Erythroblast (primary cell): ENCODE measurements around the gene CHID1.

Experiments used
- DNase-seq, 2 experiments: peaks; one replicate each; lab custom pipeline; 2025; lab: John Stamatoyannopoulos, UW
- GATA1 ChIP-seq: IDR thresholded peaks from 2 replicates; pipeline ENCODE4 v1.6.1; 2011; ENCODE audit warnings: low read depth, mild to moderate bottlenecking, control low read depth, low read length, moderate library complexity
- POLR2A ChIP-seq: IDR thresholded peaks from 2 replicates; pipeline ENCODE4 v1.6.1; 2011; ENCODE audit warnings: mild to moderate bottlenecking, low read length

CHID1 gene

GRCh38 chr11:875769-876301 is 34.8 kb downstream of the CHID1 start:
- DNase-seq = peak; percentile 90 to 96
- no peak for TF ChIP-seq GATA1
- TF ChIP-seq POLR2A = peak; percentile 56

- no peak for TF ChIP-seq GATA1
- TF ChIP-seq POLR2A = no peak
- DNase-seq = no peak
Observed at GRCh38 chr11:875203-875602, 35.4 kb downstream of the CHID1 start.

DNA sequence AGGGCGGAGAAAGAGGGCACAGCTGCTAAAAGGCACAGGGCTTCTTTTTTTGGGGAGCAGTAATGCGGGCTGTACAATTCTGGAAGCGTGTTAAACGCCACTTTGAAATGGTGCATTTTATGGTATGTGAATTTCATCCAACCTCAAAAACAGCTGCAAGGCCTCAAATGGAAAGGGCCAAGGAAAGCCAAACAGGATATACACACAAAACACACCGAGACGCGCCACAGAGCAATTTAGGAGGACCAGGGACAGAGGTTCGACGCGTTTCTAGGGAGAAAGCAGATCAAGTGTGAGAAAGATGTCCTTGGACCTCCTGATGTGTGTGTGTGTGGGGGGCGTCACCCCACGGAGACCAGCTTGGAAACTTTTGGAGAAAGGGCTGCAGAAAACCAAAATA is 36.9 kb downstream of the CHID1 start:
- no peak for DNase-seq
- TF ChIP-seq GATA1 (no peak), POLR2A (no peak)

DNA sequence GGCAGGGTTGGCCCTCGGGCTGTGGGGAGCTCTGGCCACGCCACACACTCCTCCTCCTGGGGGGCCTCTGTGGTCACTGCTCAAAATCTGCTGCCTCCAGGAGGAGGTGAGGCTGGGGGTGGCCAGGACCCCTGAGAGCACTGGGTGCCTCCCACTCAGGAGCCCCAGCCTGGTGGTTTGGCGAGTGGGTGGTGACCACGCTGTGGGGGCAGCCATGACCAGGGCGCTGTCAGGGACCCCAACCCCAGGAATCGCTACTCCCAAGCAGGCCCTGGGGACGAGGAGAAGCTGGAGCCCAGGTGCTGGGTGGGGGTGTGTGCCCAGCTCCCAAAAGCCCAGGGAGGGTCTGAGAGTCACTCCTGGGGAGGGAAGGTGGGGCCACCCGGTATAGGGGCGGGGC is 37.8 kb downstream of the CHID1 start:
- TF ChIP-seq GATA1 = no peak
- TF ChIP-seq POLR2A = no peak

DNA sequence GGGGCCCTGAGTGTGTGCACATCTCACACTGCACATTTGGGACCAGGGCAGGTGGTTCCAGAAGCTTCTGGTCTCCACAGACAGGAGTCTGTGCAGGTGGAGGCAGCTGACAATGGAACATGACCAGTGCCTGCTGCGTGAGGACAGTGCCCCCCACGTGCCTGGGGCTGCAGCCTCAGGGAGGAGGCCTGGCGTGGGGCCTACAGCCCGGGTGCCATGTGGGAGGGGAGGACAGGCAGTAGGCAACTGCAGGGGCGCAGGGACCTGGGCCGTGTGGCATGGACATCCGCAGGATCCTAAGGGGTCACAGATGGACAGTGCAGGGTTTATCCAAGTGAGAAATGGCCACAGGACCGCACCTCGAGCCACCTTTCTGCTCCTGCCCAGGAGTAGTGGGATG is 39.1 kb downstream of the CHID1 start:
- no peak for TF ChIP-seq POLR2A
- no peak for TF ChIP-seq GATA1
- no peak for DNase-seq

More for the DNA sequence above, 37.8 kb downstream of the CHID1 start:
- no peak for DNase-seq

- no peak for DNase-seq
- TF ChIP-seq GATA1 (no peak), POLR2A (no peak)
Observed at GRCh38 chr11:870418-870817, 40.2 kb downstream of the CHID1 start.

GRCh38 chr11:870127-870413 is 40.5 kb downstream of the CHID1 start:
- TF ChIP-seq GATA1 (no peak), POLR2A (no peak)
- DNase-seq = no peak

DNA sequence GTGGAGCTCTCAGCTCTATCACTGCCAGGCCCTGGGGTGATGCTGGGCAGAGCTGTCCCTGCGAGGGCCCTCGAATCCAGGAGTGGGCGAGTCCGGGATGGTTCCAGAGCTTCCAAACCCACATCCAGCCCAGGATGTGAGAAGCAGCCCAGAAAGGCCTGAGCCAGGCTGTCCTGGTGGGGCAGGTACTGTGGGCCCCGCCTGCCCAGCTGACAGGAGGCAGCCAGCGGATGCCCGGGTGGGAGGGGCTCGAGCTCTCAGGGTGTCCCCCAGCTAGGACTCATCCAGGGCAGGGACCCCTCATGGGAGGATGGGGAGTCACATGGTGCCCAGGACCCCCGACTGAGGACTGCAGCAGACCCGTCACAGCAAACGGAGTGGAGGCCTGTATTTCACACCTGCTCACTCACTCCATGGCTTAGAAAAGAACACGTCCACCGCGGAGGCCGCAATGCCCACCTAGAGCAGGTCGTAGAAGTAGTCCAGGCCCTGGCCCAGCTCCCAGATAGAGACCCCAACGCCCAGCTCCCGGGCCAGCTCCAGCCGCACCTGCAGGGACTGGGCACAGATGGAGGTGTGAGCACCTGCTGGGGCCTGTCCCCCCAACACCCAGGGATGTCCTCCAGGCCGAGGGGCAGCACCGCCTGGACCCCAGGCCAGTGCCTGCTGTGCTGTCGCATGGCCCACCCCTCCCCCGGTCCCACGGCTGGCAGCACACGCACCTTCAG is 41.0 kb downstream of the CHID1 start:
- TF ChIP-seq GATA1 (no peak), POLR2A (no peak)
- no peak for DNase-seq

DNA sequence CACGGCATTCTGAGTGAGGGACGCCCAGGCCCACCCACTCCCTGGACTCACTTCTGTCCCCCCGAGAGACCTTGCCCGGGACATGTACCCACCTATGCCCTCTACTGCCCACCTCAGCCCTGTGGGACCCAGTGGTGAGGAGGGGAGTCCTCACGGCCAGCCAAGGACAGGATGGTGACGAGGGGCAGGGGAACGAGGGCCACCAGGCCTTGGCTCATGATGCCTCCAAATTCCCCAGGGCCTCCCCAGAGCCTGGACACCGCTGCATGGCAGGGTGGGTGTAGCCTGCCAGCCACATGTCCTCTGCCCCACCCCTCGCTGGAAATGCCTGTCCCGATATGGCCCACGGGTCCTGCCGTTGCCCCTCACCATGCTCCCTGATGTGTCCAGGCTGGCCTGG is 41.8 kb downstream of the CHID1 start:
- no peak for TF ChIP-seq POLR2A
- no peak for TF ChIP-seq GATA1
- DNase-seq = no peak

DNA sequence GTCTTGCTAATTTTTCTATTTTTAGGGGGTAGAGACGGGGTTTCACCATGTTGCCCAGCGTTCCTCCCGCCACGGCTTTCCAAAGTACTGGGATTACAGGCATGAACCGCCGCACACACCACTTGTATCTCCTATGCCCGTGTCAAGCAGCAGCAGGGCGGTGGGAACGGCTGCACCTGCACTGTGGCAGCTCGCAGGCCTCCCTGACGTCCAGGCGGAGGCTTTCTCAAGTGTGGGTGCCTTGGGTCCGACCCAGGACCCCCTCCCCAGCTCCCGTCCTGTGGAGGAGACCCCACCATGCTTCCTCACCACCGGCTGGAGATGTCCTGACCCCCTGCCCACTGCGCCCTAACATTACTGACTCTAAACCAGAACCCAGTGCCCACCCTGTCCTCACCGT is 42.2 kb downstream of the CHID1 start:
- TF ChIP-seq POLR2A (peak; percentile 14), GATA1 (no peak)
- DNase-seq = no peak

DNA sequence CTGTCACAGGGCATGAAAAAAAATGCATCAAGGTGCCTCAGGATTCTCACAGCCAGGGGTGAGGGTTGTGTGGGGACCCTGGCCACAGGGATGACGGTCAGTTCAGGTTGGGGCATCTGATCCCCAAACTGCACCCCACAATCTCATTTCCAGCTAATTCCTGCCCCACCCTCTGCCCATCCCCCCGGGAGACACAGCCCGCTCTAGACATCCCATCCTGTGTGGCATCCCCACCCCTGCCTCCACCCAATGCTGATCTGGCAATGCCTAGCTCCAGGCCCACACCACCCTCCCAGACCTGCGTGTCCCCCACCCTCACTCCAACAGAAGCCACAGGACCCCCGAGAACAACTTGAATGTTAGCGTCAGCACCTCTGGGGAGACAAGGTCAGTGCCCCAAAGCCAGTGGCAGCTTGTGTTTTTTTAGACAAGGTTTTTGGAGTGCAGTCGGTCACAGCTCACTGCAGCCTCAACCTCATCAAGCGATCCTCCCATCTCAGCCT is 42.7 kb downstream of the CHID1 start:
- no peak for DNase-seq
- no peak for TF ChIP-seq GATA1
- TF ChIP-seq POLR2A = no peak

- DNase-seq = no peak
- TF ChIP-seq GATA1 = no peak
- no peak for TF ChIP-seq POLR2A
Observed at GRCh38 chr11:866481-866880, 44.1 kb downstream of the CHID1 start.

DNA sequence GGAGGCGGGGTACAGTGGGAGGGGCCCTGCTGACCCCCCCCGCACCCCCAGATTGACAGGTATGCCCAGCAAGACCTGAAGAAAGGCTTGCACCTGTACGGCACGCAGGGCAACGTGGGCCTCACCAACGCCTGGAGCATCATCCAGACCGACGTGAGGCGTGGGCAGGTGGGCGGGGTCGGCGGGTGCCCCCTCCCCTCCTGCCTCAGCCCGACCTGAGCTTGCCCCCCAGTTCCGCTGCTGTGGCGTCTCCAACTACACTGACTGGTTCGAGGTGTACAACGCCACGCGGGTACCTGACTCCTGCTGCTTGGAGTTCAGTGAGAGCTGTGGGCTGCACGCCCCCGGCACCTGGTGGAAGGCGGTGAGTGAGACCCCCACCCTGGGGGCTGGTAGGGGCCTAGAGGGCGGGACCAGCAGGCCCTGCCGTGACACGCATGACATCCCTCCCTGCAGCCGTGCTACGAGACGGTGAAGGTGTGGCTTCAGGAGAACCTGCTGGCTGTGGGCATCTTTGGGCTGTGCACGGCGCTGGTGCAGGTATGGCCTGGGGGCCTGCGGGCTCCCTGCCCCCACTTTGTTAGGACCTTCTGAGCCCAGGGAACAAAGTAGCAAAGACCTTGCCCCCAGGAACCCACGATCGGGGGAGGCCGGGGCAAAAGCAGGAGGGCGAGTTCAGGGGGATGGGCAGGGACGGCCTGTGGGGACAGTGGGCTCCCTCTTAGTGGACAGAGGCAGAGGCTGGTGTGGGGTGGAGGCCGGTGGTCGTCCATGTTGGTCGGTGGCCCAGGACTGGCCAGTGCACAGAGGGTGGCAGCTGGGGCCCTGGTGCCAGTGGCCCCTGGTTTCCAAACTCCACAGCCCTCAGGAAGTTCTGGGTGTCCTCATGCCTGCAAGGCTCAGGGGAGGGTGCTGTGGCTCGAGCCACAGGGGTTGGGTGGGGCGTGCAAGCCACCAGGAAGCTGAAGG is 44.9 kb downstream of the CHID1 start:
- DNase-seq = no peak
- TF ChIP-seq POLR2A (peak; percentile 24), GATA1 (no peak)

GRCh38 chr11:864898-865297 is 45.7 kb downstream of the CHID1 start:
- DNase-seq = no peak
- TF ChIP-seq GATA1 (no peak), POLR2A (no peak)
